ENCODE measurements around the gene IMMP1L. TPM values are rescaled to one million over a fixed set of nuclear protein-coding genes. Genes with fewer than 3 reads are reported as not detected.
A peak's percentile ranks its signal among the peaks of the same experiment; 100 is the strongest.

The IMMP1L gene
- total RNA-seq, 2 experiments from 2014 or later = 27.9 to 37.3 TPM

DNA sequence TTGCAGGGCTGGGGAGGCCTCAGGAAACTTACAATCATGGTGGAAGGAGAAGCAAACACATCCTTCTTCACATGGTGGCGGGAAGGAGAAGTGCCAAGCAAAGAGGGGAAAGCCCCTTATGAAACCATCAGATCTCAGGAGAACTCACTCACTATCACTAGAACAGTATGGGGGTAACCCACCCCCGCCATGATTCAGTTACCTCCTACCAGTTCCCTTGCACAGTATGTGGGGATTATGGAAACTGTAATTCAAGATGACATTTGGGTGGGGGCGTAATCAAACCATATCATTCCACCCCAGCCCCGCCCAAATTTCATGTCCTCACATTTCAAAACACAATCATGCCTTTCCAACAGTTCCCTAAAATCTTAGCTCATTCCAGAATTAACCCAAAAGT is 16.2 kb downstream of the IMMP1L start:
- Histone ChIP-seq H3K79me2 (ENCODE audit: insufficient read depth, low read depth, low read length) (peaks cover 24% of the 10 kb centered on the region; the same call in 1 of the 2 replicates), H3K9me3 (ENCODE audit: low read length) (peaks cover 3% of the 10 kb centered on the region; the same call in 1 of the 2 replicates), H3K9me2 (ENCODE audit: insufficient read depth, low read length) (no peaks in the 10 kb centered on the region), H2AFZ (ENCODE audit: low read length) (no peak overlapping the region), H3K27ac (ENCODE audit: low read depth, low read length, poor library complexity, severe bottlenecking) (no peak overlapping the region), H3K4me1 (ENCODE audit: insufficient read depth, low read length, poor library complexity, severe bottlenecking) (no peaks in the 10 kb centered on the region), H4K20me1 (ENCODE audit: insufficient read depth, low read length) (no peaks in the 10 kb centered on the region; the same call in none of the 2 replicates), H3K4me3 (ENCODE audit: low read depth, low read length, poor library complexity, severe bottlenecking) (no peak overlapping the region), H3K4me2 (ENCODE audit: low read length) (no peak overlapping the region), H3K36me3 (ENCODE audit: insufficient read depth, low read length) (peaks cover 34% of the 10 kb centered on the region; the same call in 1 of the 2 replicates)
- TF ChIP-seq EZH2phosphoT487 (IDR thresholded peaks at IDR 0.05; ENCODE audit: borderline replicate concordance, low read depth, low read length) = no peak
- TF ChIP-seq, protein P1, sequence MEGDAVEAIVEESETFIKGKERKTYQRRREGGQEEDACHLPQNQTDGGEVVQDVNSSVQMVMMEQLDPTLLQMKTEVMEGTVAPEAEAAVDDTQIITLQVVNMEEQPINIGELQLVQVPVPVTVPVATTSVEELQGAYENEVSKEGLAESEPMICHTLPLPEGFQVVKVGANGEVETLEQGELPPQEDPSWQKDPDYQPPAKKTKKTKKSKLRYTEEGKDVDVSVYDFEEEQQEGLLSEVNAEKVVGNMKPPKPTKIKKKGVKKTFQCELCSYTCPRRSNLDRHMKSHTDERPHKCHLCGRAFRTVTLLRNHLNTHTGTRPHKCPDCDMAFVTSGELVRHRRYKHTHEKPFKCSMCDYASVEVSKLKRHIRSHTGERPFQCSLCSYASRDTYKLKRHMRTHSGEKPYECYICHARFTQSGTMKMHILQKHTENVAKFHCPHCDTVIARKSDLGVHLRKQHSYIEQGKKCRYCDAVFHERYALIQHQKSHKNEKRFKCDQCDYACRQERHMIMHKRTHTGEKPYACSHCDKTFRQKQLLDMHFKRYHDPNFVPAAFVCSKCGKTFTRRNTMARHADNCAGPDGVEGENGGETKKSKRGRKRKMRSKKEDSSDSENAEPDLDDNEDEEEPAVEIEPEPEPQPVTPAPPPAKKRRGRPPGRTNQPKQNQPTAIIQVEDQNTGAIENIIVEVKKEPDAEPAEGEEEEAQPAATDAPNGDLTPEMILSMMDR (conservative IDR thresholded peaks at IDR 0.05; ENCODE audit: low read length) = no peak
- no TSS peak for BruUV-seq (replicated peaks)
- ChIA-PET POLR2A (interaction anchor here (0.6 to 1.5 kb wide), 3 partner anchors 15 to 21 kb away, joined by 3 read pairs; no protein-coding TSS in a partner anchor), CTCF (ENCODE audit: unreplicated experiment) (no interaction called here)
- intact Hi-C loops (cut with micrococcal nuclease; ENCODE audit: unreplicated experiment) = no loop called here
- no peak for DNase-seq (ENCODE audit: low spot score)

DNA sequence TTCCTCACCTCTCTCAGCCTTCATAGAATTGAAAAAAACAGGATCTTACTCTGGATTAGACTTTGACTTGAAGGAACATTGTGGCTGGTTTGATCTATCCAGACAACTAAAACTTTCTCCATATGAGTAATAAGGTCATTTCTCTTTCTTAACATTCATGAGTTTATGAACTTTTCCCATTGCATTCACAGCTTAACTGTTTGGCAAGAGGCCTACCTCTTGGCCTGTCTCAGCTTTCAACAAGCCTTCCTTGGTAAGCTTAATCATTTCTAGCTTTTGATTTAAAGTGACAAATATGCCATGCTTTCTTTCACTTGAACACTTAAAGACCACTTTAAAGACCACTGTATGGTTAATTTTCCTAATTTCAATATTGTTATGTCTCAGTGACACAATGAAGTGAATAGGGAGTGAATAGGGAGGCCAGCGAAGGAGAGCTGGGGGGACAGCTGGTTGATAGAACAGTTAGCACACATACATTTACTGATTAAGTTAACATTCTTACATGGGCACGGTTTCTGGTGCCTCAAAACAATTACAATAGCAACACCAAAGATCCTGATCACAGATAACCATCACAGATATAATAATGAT is 17.0 kb downstream of the IMMP1L start:
- Histone ChIP-seq H3K4me3 (ENCODE audit: low read depth, low read length, poor library complexity, severe bottlenecking) (no peak overlapping the region), H3K4me2 (ENCODE audit: low read length) (no peak overlapping the region), H3K9me3 (ENCODE audit: low read length) (peaks cover 3% of the 10 kb centered on the region; the same call in 1 of the 2 replicates), H3K36me3 (ENCODE audit: insufficient read depth, low read length) (peaks cover 34% of the 10 kb centered on the region), H3K79me2 (ENCODE audit: insufficient read depth, low read depth, low read length) (peaks cover 19% of the 10 kb centered on the region; the same call in 1 of the 2 replicates), H4K20me1 (ENCODE audit: insufficient read depth, low read length) (no peaks in the 10 kb centered on the region; the same call in none of the 2 replicates), H3K4me1 (ENCODE audit: insufficient read depth, low read length, poor library complexity, severe bottlenecking) (no peaks in the 10 kb centered on the region), H3K27ac (ENCODE audit: low read depth, low read length, poor library complexity, severe bottlenecking) (no peak overlapping the region), H2AFZ (ENCODE audit: low read length) (no peak overlapping the region), H3K9me2 (ENCODE audit: insufficient read depth, low read length) (no peaks in the 10 kb centered on the region)
- no TSS peak for BruUV-seq (replicated peaks)
- ChIA-PET CTCF (ENCODE audit: unreplicated experiment) (no interaction called here), POLR2A (interaction anchor here (1.3 to 1.5 kb wide), 3 partner anchors 11 to 32 kb away, joined by 3 read pairs; no protein-coding TSS in a partner anchor)
- no peak for TF ChIP-seq EZH2phosphoT487 (IDR thresholded peaks at IDR 0.05; ENCODE audit: borderline replicate concordance, low read depth, low read length)
- TF ChIP-seq, protein P1 (conservative IDR thresholded peaks at IDR 0.05; ENCODE audit: low read length) = no peak
- DNase-seq (ENCODE audit: low spot score) = no peak
- intact Hi-C loops (cut with micrococcal nuclease; ENCODE audit: unreplicated experiment) = no loop called here

DNA sequence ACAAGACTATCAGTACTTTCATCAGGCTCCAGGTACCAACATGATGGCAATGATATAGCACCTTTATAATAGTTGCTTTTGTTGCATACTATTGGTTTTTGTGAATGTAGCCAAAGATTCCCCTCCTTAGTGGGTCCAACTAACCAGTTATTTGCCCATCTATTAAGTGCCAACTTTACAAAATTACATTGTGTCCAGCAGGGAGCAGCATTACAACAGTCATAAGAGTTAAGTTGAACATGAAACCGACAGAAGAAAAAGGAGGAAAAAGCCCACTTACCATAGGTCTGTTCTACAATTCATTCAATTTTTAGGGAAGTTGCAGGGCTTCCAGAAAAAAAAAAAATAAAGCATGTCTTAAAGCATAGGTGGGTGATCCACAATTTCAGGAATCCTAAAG is 21.6 kb downstream of the IMMP1L start:
- Histone ChIP-seq H3K79me2 (ENCODE audit: insufficient read depth, low read depth, low read length) (peaks cover 6% of the 10 kb centered on the region; the same call in 1 of the 2 replicates), H3K27ac (ENCODE audit: low read depth, low read length, poor library complexity, severe bottlenecking) (no peak overlapping the region)
- POLR2A ChIA-PET = interaction anchor here (1.0 kb wide), 1 partner anchor 22 kb away, joined by 3 read pairs; the partner anchor contains the start of genes ELP4 and IMMP1L

More for the DNA sequence above, 21.6 kb downstream of the IMMP1L start:
- Histone ChIP-seq H4K20me1 (ENCODE audit: insufficient read depth, low read length) (no peaks in the 10 kb centered on the region; the same call in none of the 2 replicates), H3K4me3 (ENCODE audit: low read depth, low read length, poor library complexity, severe bottlenecking) (no peak overlapping the region), H3K9me2 (ENCODE audit: insufficient read depth, low read length) (no peaks in the 10 kb centered on the region), H3K4me1 (ENCODE audit: insufficient read depth, low read length, poor library complexity, severe bottlenecking) (no peaks in the 10 kb centered on the region), H3K9me3 (ENCODE audit: low read length) (no peaks in the 10 kb centered on the region), H2AFZ (ENCODE audit: low read length) (no peak overlapping the region), H3K4me2 (ENCODE audit: low read length) (no peak overlapping the region), H3K36me3 (ENCODE audit: insufficient read depth, low read length) (peaks cover 4% of the 10 kb centered on the region)
- intact Hi-C loops (cut with micrococcal nuclease; ENCODE audit: unreplicated experiment) = no loop called here
- TF ChIP-seq EZH2phosphoT487 (IDR thresholded peaks at IDR 0.05; ENCODE audit: borderline replicate concordance, low read depth, low read length) = no peak
- TF ChIP-seq, protein P1 (conservative IDR thresholded peaks at IDR 0.05; ENCODE audit: low read length) = peak; percentile 74
- BruUV-seq (replicated peaks) = no TSS peak
- DNase-seq (ENCODE audit: low spot score) = peak; percentile 26
- CTCF ChIA-PET (ENCODE audit: unreplicated experiment) = no interaction called here
